WTC11 (cell line): ENCODE data around the gene FOXA1.

Experiments
- CBFB ChIP-seq: sonication (generic); formaldehyde crosslinking; IDR thresholded peaks from 2 replicates; pipeline ENCODE4 v1.8.1; 2022; ENCODE audit warnings: mild to moderate bottlenecking, low read depth, missing genetic modification reagents
- CTCF ChIP-seq: fragments of 200-600 bp; IDR thresholded peaks from 2 replicates; pipeline ENCODE4 v1.8.0; 2022; ENCODE audit warnings: antibody characterized with exemption
- ETV6 ChIP-seq: sonication (generic); formaldehyde crosslinking; IDR thresholded peaks from 2 replicates; pipeline ENCODE4 v1.8.1; 2022; ENCODE audit warnings: mild to moderate bottlenecking, missing genetic modification reagents
- GABPB1 ChIP-seq: sonication (generic); formaldehyde crosslinking; IDR thresholded peaks from 2 replicates; pipeline ENCODE4 v1.8.1; 2023; ENCODE audit warnings: mild to moderate bottlenecking, missing genetic modification reagents
- JUN ChIP-seq: sonication (generic); formaldehyde crosslinking; IDR thresholded peaks from 2 replicates; pipeline ENCODE4 v1.8.0; 2023; ENCODE audit warnings: mild to moderate bottlenecking, missing genetic modification reagents
- MXD4 ChIP-seq: fragments of 250-450 bp; sonication (Bioruptor Pico); IDR thresholded peaks from 2 replicates; pipeline ENCODE4 v1.8.0; 2021; ENCODE audit warnings: mild to moderate bottlenecking, moderate library complexity, borderline replicate concordance
- NFYB ChIP-seq: sonication (generic); formaldehyde crosslinking; conservative IDR thresholded peaks from 2 replicates; pipeline ENCODE4 v1.8.0; 2022; ENCODE audit warnings: low read depth, missing genetic modification reagents
- ZBTB21 ChIP-seq: sonication (generic); formaldehyde crosslinking; IDR thresholded peaks from 2 replicates; pipeline ENCODE4 v1.8.1; 2023; ENCODE audit warnings: mild to moderate bottlenecking, missing genetic modification reagents, borderline replicate concordance

GRCh38 chr14:37594238-37594970, 645 bp downstream of the FOXA1 start:
- TF ChIP-seq CTCF = peak; percentile 83
- no peak for TF ChIP-seq ETV6
- TF ChIP-seq NFYB (CRISPR knock-in tag) = no peak
- no peak for TF ChIP-seq CBFB (CRISPR knock-in tag)
- TF ChIP-seq JUN (CRISPR knock-in tag) = no peak
- no peak for TF ChIP-seq ZBTB21 (CRISPR knock-in tag)
- TF ChIP-seq GABPB1 (CRISPR knock-in tag) = peak; percentile 26; the same call in 1 of the 2 replicates
- TF ChIP-seq MXD4 (CRISPR knock-in tag) = no peak
